Measurements from ENCODE around the gene ZNF740. TPM values are rescaled to one million over a fixed set of nuclear protein-coding genes. Genes with fewer than 3 reads are reported as not detected.

Gene ZNF740
- total and polyA plus RNA-seq, 7 donors = 3.3 to 22.8 (median 15.7) TPM

DNA sequence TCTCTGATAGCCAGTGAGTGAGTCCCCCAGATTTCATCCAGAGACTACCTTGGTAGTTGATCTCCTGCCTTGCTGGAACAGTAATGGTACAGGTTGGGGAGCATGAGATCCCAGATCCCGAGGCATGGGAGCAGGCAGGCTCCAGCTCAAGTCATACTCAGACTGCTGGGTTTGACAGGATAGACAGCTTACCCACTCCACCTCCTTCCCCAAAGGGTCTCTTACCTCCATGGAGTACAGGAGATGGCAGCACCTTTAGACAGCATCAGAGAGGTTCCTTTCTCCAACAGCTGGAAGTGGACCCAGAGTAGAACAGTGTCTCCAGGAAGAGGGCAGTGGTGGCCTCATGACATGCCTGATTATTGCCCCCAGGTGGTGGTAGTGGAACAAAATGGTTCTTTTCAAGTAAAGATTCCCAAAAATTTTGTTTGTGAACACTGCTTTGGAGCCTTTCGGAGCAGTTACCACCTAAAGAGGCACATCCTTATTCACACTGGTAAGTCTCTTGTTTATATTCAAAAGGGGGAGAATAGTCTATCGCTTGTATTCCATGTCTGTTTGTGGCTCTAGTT, 5.1 kb downstream of the ZNF740 start:
- 91 to 98% (median 93%) methylated on average over 3 of the region's 3 CpGs for WGBS, 3 donors
- peaks cover 35% of the 10 kb centered on the region for H3K4me1 ChIP-seq
- H3K9me3 ChIP-seq = no peaks in the 10 kb centered on the region
- intact Hi-C loops (cut with DNase I) = no loop called here
- H3K36me3 ChIP-seq (ENCODE audit: insufficient read depth in 1 of 2, low read depth in 1 of 2) = peaks cover 8 to 80% of the 10 kb centered on the region in 2 donors
- DNase-seq (no peak), ATAC-seq (no peak)
- no peaks in the 10 kb centered on the region for H3K27me3 ChIP-seq (ENCODE audit: insufficient read depth in 3 of 3, low read length in 2 of 3)
- H3K27ac ChIP-seq = no peak overlapping the region
- TF ChIP-seq, protein P1, sequence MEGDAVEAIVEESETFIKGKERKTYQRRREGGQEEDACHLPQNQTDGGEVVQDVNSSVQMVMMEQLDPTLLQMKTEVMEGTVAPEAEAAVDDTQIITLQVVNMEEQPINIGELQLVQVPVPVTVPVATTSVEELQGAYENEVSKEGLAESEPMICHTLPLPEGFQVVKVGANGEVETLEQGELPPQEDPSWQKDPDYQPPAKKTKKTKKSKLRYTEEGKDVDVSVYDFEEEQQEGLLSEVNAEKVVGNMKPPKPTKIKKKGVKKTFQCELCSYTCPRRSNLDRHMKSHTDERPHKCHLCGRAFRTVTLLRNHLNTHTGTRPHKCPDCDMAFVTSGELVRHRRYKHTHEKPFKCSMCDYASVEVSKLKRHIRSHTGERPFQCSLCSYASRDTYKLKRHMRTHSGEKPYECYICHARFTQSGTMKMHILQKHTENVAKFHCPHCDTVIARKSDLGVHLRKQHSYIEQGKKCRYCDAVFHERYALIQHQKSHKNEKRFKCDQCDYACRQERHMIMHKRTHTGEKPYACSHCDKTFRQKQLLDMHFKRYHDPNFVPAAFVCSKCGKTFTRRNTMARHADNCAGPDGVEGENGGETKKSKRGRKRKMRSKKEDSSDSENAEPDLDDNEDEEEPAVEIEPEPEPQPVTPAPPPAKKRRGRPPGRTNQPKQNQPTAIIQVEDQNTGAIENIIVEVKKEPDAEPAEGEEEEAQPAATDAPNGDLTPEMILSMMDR (IDR thresholded peaks at IDR 0.05) = no peak
- H3K4me3 ChIP-seq = no peak overlapping the region

DNA sequence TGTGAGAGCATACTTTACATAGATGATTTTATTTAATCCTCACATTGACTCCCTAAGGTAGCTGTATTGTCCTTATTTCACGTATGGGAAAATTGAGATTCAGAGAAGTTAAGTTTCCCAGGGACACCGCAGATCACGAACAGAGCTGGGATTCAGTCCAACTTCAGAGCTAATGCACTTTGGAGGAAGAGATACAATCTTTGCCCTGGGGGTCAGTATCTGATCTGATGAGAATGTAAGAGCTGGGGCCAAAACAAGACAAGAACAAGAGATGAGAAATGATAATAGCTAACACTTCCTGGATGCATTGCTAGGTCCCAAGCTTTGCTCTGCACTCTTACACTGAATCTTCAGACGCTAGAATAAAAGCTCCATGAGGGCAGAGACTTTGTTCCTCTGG, 6.2 kb downstream of the ZNF740 start:
- peaks cover 8 to 88% of the 10 kb centered on the region in 2 donors for H3K36me3 ChIP-seq (ENCODE audit: insufficient read depth in 1 of 2, low read depth in 1 of 2)
- H3K27ac ChIP-seq = no peak overlapping the region
- TF ChIP-seq, protein P1 (IDR thresholded peaks at IDR 0.05) = no peak
- no peaks in the 10 kb centered on the region for H3K9me3 ChIP-seq
- H3K4me1 ChIP-seq = peaks cover 32% of the 10 kb centered on the region
- H3K4me3 ChIP-seq = no peak overlapping the region
- WGBS, 3 donors = 77 to 86% (median 81%) methylated on average over 4 of the region's 4 CpGs
- H3K27me3 ChIP-seq (ENCODE audit: insufficient read depth in 3 of 3, low read length in 2 of 3) = no peaks in the 10 kb centered on the region
- DNase-seq = no peak
- intact Hi-C loops (cut with DNase I) = no loop called here
- no peak for ATAC-seq

DNA sequence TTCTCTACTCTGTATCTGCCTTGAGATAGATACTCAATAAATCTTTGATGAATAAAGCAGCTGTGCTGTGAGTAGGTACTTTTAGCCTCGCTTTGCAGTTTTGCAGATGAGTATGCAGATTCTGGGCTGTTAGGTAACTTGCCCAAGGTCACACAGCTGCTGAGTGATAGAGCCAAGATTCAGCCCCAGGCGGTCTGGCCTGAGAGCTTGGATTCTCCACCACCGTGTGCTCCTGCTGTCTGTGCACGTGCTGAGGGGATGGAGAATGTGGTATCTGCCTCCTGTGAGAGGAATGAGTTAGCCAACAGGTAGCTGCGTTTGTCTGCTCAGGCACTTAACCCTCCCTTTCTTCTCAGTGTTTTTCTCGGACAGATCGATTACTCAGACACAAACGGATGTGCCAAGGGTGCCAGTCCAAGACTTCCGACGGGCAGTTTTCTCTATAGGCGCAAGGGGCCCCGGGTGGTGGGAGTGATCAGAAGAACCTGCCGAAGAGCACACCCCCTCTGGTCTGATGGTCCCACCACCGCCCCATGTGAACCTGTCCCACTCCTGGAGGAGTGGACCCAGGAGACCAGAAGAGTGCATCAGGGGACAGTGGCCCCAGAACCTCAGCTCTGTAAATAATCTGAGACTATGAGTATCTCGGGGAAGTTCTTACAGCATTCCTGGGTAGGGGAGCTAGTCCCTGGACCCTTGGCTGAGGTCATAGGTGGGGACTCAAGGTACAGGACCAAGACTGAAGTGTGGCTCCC, 6.8 kb downstream of the ZNF740 start:
- WGBS, 3 donors = 68 to 73% (median 72%) methylated on average over 15 of the region's 15 CpGs
- peaks cover 26% of the 10 kb centered on the region for H3K4me1 ChIP-seq
- H3K27me3 ChIP-seq (ENCODE audit: insufficient read depth in 3 of 3, low read length in 2 of 3) = no peaks in the 10 kb centered on the region
- peaks cover 8 to 88% of the 10 kb centered on the region in 2 donors for H3K36me3 ChIP-seq (ENCODE audit: insufficient read depth in 1 of 2, low read depth in 1 of 2)
- TF ChIP-seq, protein P1 (IDR thresholded peaks at IDR 0.05) = no peak
- DNase-seq = no peak
- no peak for ATAC-seq
- intact Hi-C loops (cut with DNase I) = no loop called here
- no peaks in the 10 kb centered on the region for H3K9me3 ChIP-seq
- H3K27ac ChIP-seq = no peak overlapping the region
- H3K4me3 ChIP-seq = no peak overlapping the region

DNA sequence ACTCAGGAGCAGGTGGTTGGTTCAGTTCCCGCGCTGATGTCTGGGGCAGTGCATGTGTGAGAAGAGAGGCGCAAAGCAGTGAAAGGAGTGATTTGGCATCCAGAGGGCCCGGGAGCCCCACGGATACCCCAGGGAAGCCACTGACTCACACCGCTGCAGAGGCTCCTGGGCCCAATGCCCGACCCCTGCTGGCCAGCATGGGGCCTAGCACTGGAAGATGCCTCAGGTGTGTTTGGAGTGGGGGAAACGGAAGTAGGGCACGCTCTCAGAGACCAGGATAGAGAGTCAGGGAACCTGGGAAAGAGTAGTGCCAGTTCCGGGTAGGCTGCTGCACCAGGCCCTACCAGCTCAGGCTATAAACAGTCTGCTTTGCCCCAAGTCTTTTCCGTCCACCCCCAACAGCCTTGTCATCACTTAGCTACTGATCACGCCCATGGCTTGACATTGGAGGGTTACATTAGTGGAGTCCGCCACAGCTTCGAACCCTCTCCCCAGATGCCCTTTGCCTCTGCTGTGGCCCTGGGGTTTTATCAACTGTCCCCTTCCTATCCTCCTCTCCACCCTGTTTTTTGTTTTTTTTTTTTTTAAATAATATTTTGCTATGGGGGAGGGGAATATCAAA, 9.7 kb downstream of the ZNF740 start:
- DNase-seq (peak; percentile 83 to 87), ATAC-seq (peak; percentile 71 to 87 (median 81))
- H3K36me3 ChIP-seq (ENCODE audit: insufficient read depth in 1 of 2, low read depth in 1 of 2) = peaks cover 8 to 64% of the 10 kb centered on the region in 2 donors
- H3K4me1 ChIP-seq = peaks cover 3% of the 10 kb centered on the region
- H3K27me3 ChIP-seq (ENCODE audit: insufficient read depth in 3 of 3, low read length in 2 of 3) = no peaks in the 10 kb centered on the region
- TF ChIP-seq, protein P1 (IDR thresholded peaks at IDR 0.05) = peak; percentile 66
- intact Hi-C loops (cut with DNase I) = loop anchor here (5.0 kb wide), 2 partner anchors 33 to 93 kb away; partner anchors contain the start of gene IGFBP6 (in 1 of the 2)
- H3K9me3 ChIP-seq = no peaks in the 10 kb centered on the region
- H3K27ac ChIP-seq = no peak overlapping the region
- 42 to 54% (median 43%) methylated on average over 14 of the region's 14 CpGs for WGBS, 3 donors
- H3K4me3 ChIP-seq = no peak overlapping the region
